ENCODE data around the gene FXYD6. TPM values are rescaled to one million over a fixed set of nuclear protein-coding genes. Genes with fewer than 3 reads are reported as not detected.

The FXYD6 gene
- total and polyA plus RNA-seq, 4 donors, result 4.7 to 22.5 (median 12.3) TPM

GRCh38 chr11:117826832-117827231, 49.6 kb downstream of the FXYD6 start:
- no peak overlapping the region for H3K9ac ChIP-seq (ENCODE audit: low read depth in 1 of 2, low read length in 2 of 2)
- H3K4me1 ChIP-seq (ENCODE audit: control insufficient read depth in 4 of 4, insufficient read depth in 4 of 4, low read length in 3 of 4), result peaks cover 0 to 16% (median 4%) of the 10 kb centered on the region in 4 donors
- H3K4me3 ChIP-seq (ENCODE audit: low read depth in 1 of 3, low read length in 3 of 3), result no peak overlapping the region
- DNase-seq (ENCODE audit: low spot score), result peak; percentile 36
- no peaks in the 10 kb centered on the region for H3K36me3 ChIP-seq (ENCODE audit: control insufficient read depth in 4 of 4, insufficient read depth in 3 of 4, low read depth in 1 of 4, low read length in 3 of 4)
- H3K9me3 ChIP-seq (ENCODE audit: control insufficient read depth in 4 of 4, low read length in 3 of 4), result no peaks in the 10 kb centered on the region
- WGBS, result 56% methylated on average over 3 of the region's 3 CpGs
- no peaks in the 10 kb centered on the region for H3K27me3 ChIP-seq (ENCODE audit: control insufficient read depth in 4 of 4, insufficient read depth in 4 of 4, low read length in 3 of 4)
- no peak overlapping the region for H3K27ac ChIP-seq (ENCODE audit: low read depth in 1 of 2, low read length in 2 of 2)
- TF ChIP-seq ATF3 (IDR thresholded peaks at IDR 0.05) (no peak), RXRA (IDR thresholded peaks at IDR 0.05) (no peak), FOXA2 (IDR thresholded peaks at IDR 0.05) (no peak), NR2F2 (IDR thresholded peaks at IDR 0.05) (no peak), YY1 (IDR thresholded peaks at IDR 0.05) (no peak), TAF1 (conservative IDR thresholded peaks at IDR 0.05) (no peak), ZBTB33 (IDR thresholded peaks at IDR 0.05) (no peak), RAD21 (IDR thresholded peaks at IDR 0.05) (no peak), SP1 (IDR thresholded peaks at IDR 0.05) (no peak), EGR1 (IDR thresholded peaks at IDR 0.05; ENCODE audit: low read depth in 2 of 2) (no peak), REST (IDR thresholded peaks at IDR 0.05) (no peak), HNF4G (IDR thresholded peaks at IDR 0.05) (no peak), MAX (IDR thresholded peaks at IDR 0.05) (no peak), HNF4A (conservative IDR thresholded peaks at IDR 0.05) (no peak), JUND (IDR thresholded peaks at IDR 0.05) (no peak)

- H3K27me3 ChIP-seq (ENCODE audit: control insufficient read depth in 4 of 4, insufficient read depth in 4 of 4, low read length in 3 of 4), result no peaks in the 10 kb centered on the region
- no peak overlapping the region for H3K4me3 ChIP-seq (ENCODE audit: low read depth in 1 of 3, low read length in 3 of 3)
- TF ChIP-seq JUND (IDR thresholded peaks at IDR 0.05), result no peak
- H3K9me3 ChIP-seq (ENCODE audit: control insufficient read depth in 4 of 4, low read length in 3 of 4), result no peaks in the 10 kb centered on the region
- 57% methylated on average over 10 of the region's 10 CpGs for WGBS
- H3K27ac ChIP-seq (ENCODE audit: low read depth in 1 of 2, low read length in 2 of 2), result no peak overlapping the region
- DNase-seq (ENCODE audit: low spot score), result peak; percentile 28
- H3K4me1 ChIP-seq (ENCODE audit: control insufficient read depth in 4 of 4, insufficient read depth in 4 of 4, low read length in 3 of 4), result peaks cover 0 to 16% (median 4%) of the 10 kb centered on the region in 4 donors
- no peaks in the 10 kb centered on the region for H3K36me3 ChIP-seq (ENCODE audit: control insufficient read depth in 4 of 4, insufficient read depth in 3 of 4, low read depth in 1 of 4, low read length in 3 of 4)
- no peak overlapping the region for H3K9ac ChIP-seq (ENCODE audit: low read depth in 1 of 2, low read length in 2 of 2)
Observed at GRCh38 chr11:117826190-117826570, 50.3 kb downstream of the FXYD6 start.
